H9 (cell line): ENCODE data around the gene PRKCB. TPM values are rescaled to one million over a fixed set of nuclear protein-coding genes. Genes with fewer than 3 reads are reported as not detected.

Experiments used
- DNase-seq: peaks from one replicate; pipeline ENCODE4 v3.0.0-alpha.2; 2017
- H2AFZ ChIP-seq: one replicate; pipeline ENCODE4 v1.6.1; 2013; ENCODE audit warnings: mild to moderate bottlenecking, low read length, control low read depth, moderate library complexity
- H2AK5ac ChIP-seq: 2 replicates; pipeline ENCODE4 v1.6.1; 2013; ENCODE audit warnings: low read length, control low read depth, mixed read lengths; ENCODE audit not compliant: insufficient read length
- H2BK120ac ChIP-seq: one replicate; pipeline ENCODE4 v1.6.1; 2013; ENCODE audit warnings: low read depth, mild to moderate bottlenecking, low read length, control low read depth, inconsistent platforms; ENCODE audit not compliant: poor library complexity, severe bottlenecking
- H2BK12ac ChIP-seq: 2 replicates; pipeline ENCODE4 v1.6.1; 2013; ENCODE audit warnings: low read length, control low read depth, mixed read lengths, low read depth; ENCODE audit not compliant: insufficient read length
- H2BK15ac ChIP-seq: 2 replicates; pipeline ENCODE4 v1.6.1; 2013; ENCODE audit warnings: low read depth, low read length, control low read depth
- H2BK20ac ChIP-seq: one replicate; pipeline ENCODE4 v1.6.1; 2013; ENCODE audit warnings: low read depth, mild to moderate bottlenecking, low read length, control low read depth, inconsistent platforms; ENCODE audit not compliant: poor library complexity, severe bottlenecking
- H2BK5ac ChIP-seq: 2 replicates; pipeline ENCODE4 v1.6.1; 2013; ENCODE audit warnings: low read length, control low read depth, mixed read lengths; ENCODE audit not compliant: insufficient read length
- H3K14ac ChIP-seq: 2 replicates; pipeline ENCODE4 v1.6.1; 2013; ENCODE audit warnings: low read length, control low read depth; ENCODE audit not compliant: insufficient read depth
- H3K18ac ChIP-seq: 2 replicates; pipeline ENCODE4 v1.6.1; 2013; ENCODE audit warnings: low read depth, mild to moderate bottlenecking, mixed read lengths, low read length, control low read depth; ENCODE audit not compliant: insufficient read length
- H3K23ac ChIP-seq: 2 replicates; pipeline ENCODE4 v1.6.1; 2013; ENCODE audit warnings: low read length, control low read depth, mixed read lengths, low read depth; ENCODE audit not compliant: insufficient read length
- H3K23me2 ChIP-seq: 2 replicates; pipeline ENCODE4 v1.6.1; 2013; ENCODE audit warnings: low read depth, mild to moderate bottlenecking, mixed read lengths, low read length, control low read depth; ENCODE audit not compliant: insufficient read length, poor library complexity, severe bottlenecking
- H3K27ac ChIP-seq: 2 replicates; pipeline ENCODE4 v1.5.1; 2013; ENCODE audit warnings: low read length, control low read depth, mixed read lengths, low read depth; ENCODE audit not compliant: insufficient read length
- H3K27me3 ChIP-seq: 2 replicates; pipeline ENCODE4 v1.6.1; 2013; ENCODE audit warnings: low read length, control low read depth, inconsistent platforms; ENCODE audit not compliant: insufficient read depth
- H3K4ac ChIP-seq: 2 replicates; pipeline ENCODE4 v1.6.1; 2013; ENCODE audit warnings: low read depth, mild to moderate bottlenecking, control low read depth, inconsistent platforms, low read length, moderate library complexity
- H3K4me1 ChIP-seq: 2 replicates; pipeline ENCODE4 v1.6.1; 2013; ENCODE audit warnings: low read length, control low read depth, inconsistent platforms; ENCODE audit not compliant: insufficient read depth
- H3K4me2 ChIP-seq: 2 replicates; pipeline ENCODE4 v1.6.1; 2013; ENCODE audit warnings: low read length, control low read depth, mixed read lengths; ENCODE audit not compliant: insufficient read length, insufficient read depth
- H3K56ac ChIP-seq: 2 replicates; pipeline ENCODE4 v1.6.1; 2013; ENCODE audit warnings: low read depth, mild to moderate bottlenecking, mixed read lengths, low read length, control low read depth; ENCODE audit not compliant: insufficient read length
- H3K79me1 ChIP-seq: 2 replicates; pipeline ENCODE4 v1.6.1; 2013; ENCODE audit warnings: low read depth, mild to moderate bottlenecking, moderate library complexity, low read length, control low read depth, inconsistent platforms; ENCODE audit not compliant: insufficient read depth, poor library complexity, severe bottlenecking
- H3K79me2 ChIP-seq: 2 replicates; pipeline ENCODE4 v1.6.1; 2013; ENCODE audit warnings: low read length, control low read depth, inconsistent platforms; ENCODE audit not compliant: insufficient read depth
- H3K9ac ChIP-seq: 2 replicates; pipeline ENCODE4 v1.6.1; 2013; ENCODE audit warnings: low read length, control low read depth, mixed read lengths; ENCODE audit not compliant: insufficient read length; ENCODE audit errors: extremely low read depth
- H3K9me3 ChIP-seq: one replicate; pipeline ENCODE4 v1.6.1; 2013; ENCODE audit warnings: low read depth, low read length, inconsistent platforms; ENCODE audit not compliant: control insufficient read depth
- H3T11ph ChIP-seq: one replicate; pipeline ENCODE4 v1.6.1; 2013; ENCODE audit warnings: mild to moderate bottlenecking, low read length, control low read depth, inconsistent platforms
- H4K20me1 ChIP-seq: one replicate; pipeline ENCODE4 v1.6.1; 2013; ENCODE audit not compliant: control insufficient read depth, insufficient read length, insufficient read depth
- H4K5ac ChIP-seq: 2 replicates; pipeline ENCODE4 v1.6.1; 2013; ENCODE audit warnings: low read depth, mild to moderate bottlenecking, mixed read lengths, low read length, control low read depth; ENCODE audit not compliant: insufficient read length
- H4K8ac ChIP-seq: replicated peaks from 2 replicates; pipeline ENCODE4 v1.6.1; 2013; ENCODE audit warnings: low read length, control low read depth, mixed read lengths, low read depth; ENCODE audit not compliant: insufficient read length
- H4K91ac ChIP-seq: 2 replicates; pipeline ENCODE4 v1.6.1; 2013; ENCODE audit warnings: low read depth, mild to moderate bottlenecking, moderate library complexity, mixed read lengths, low read length, control low read depth; ENCODE audit not compliant: insufficient read length
- H3K27ac Mint-ChIP-seq, 3 experiments: 2 replicates in 2 of 3; 3 replicates in 1 of 3; pipeline ENCODE4 v1.8.0; 2020 to 2021; ENCODE audit warnings: mixed read lengths in 3 of 3, mild to moderate bottlenecking in 1 of 3, moderate library complexity in 1 of 3
- H3K27me3 Mint-ChIP-seq: 2 replicates; pipeline ENCODE4 v1.8.0; 2021; ENCODE audit warnings: low read depth, mild to moderate bottlenecking, moderate library complexity, mixed read lengths
- H3K36me3 Mint-ChIP-seq, 3 experiments: 2 replicates in 2 of 3; 3 replicates in 1 of 3; pipeline ENCODE4 v1.8.0; 2020 to 2021; ENCODE audit warnings: low read depth in 3 of 3, mixed read lengths in 3 of 3; ENCODE audit not compliant: insufficient read depth in 1 of 3
- H3K4me1 Mint-ChIP-seq, 2 experiments: 2 replicates each; pipeline ENCODE4 v1.8.0; 2020; ENCODE audit warnings: mixed read lengths in 2 of 2
- H3K4me3 Mint-ChIP-seq, 2 experiments: 2 replicates in 1 of 2; 3 replicates in 1 of 2; pipeline ENCODE4 v1.8.0; 2020 to 2021; ENCODE audit warnings: mild to moderate bottlenecking in 2 of 2, mixed read lengths in 2 of 2, moderate library complexity in 1 of 2
- H3K9me3 Mint-ChIP-seq, 2 experiments: 2 replicates in 1 of 2; 3 replicates in 1 of 2; pipeline ENCODE4 v1.8.0; 2020; ENCODE audit warnings: mild to moderate bottlenecking in 2 of 2, mixed read lengths in 2 of 2, moderate library complexity in 1 of 2
- CTCF ChIP-seq: fragments of 200-600 bp; sonication (generic); conservative IDR thresholded peaks from 3 replicates; pipeline ENCODE4 v1.8.0; 2021; ENCODE audit warnings: antibody characterized with exemption, mild to moderate bottlenecking
- WGBS: extraction: QIAGEN DNeasy Blood & Tissue Kit; methylation state at CpG from one replicate; pipeline ENCODE4 v1.1.7; 2013; ENCODE audit warnings: missing lambda C conversion rate, low lambda C conversion rate, mixed read lengths; ENCODE audit not compliant: insufficient read length; ENCODE audit errors: extremely low coverage; 5-methylcytosine and 5-hydroxymethylcytosine counted together
- total RNA-seq: library from RNA; stranded (reverse); gene quantifications from 2 replicates; pipeline ENCODE4 v1.2.1, GENCODE V29; 2021

PRKCB gene
- total RNA-seq, 1 experiment from 2014 or later: 7.0 TPM

DNA sequence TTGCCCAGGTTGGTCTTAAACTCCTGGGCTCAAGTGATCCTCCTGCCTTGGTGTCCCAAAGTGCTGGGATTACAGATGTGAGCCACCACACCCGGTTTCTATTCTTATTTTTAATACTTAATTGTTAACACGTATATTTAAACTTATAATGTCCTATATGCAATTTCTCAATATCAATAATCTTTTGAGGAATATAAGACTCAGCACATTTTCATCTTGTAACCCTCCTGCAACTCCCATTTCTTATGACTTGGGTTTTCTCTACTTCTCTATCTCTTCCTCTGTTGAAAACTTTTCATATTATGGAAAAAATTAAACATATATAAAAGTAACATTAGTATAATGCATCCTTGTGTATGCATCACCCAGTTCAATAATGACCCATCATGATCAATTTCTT lies 150.7 kb downstream of the PRKCB start:
- Histone ChIP-seq H4K8ac (no peak overlapping the region), H3K9me3 (no peaks in the 10 kb centered on the region), H4K91ac (no peak overlapping the region), H3K18ac (no peak overlapping the region), H4K20me1 (peaks cover 3% of the 10 kb centered on the region), H2BK120ac (no peak overlapping the region), H3K4me2 (no peak overlapping the region), H2AK5ac (no peak overlapping the region), H3K79me2 (no peaks in the 10 kb centered on the region), H3K23ac (no peak overlapping the region), H3K23me2 (no peaks in the 10 kb centered on the region), H3K79me1 (no peaks in the 10 kb centered on the region), H2BK15ac (no peak overlapping the region), H2BK5ac (no peak overlapping the region), H3K56ac (no peak overlapping the region), H3K4me1 (no peaks in the 10 kb centered on the region), H2AFZ (no peak overlapping the region), H3K14ac (no peak overlapping the region), H2BK12ac (no peak overlapping the region), H3K9ac (no peak overlapping the region), H3K27ac (no peak overlapping the region), H4K5ac (no peak overlapping the region), H3K4ac (no peak overlapping the region), H3K27me3 (no peaks in the 10 kb centered on the region), H2BK20ac (no peak overlapping the region), H3T11ph (no peak overlapping the region)
- WGBS: no CpG with 5 or more reads among the region's 2 CpGs
- H3K4me1 Mint-ChIP-seq: peaks cover 0 to 3% of the 10 kb centered on the region in 2 experiments; a peak in 1 of 4 replicates
- no peaks in the 10 kb centered on the region for H3K36me3 Mint-ChIP-seq
- H3K27ac Mint-ChIP-seq: no peak overlapping the region
- no peak for DNase-seq
- no peak overlapping the region for H3K4me3 Mint-ChIP-seq
- H3K27me3 Mint-ChIP-seq: peaks cover 20% of the 10 kb centered on the region
- no peaks in the 10 kb centered on the region for H3K9me3 Mint-ChIP-seq
- TF ChIP-seq CTCF: no peak
